Stimulated activated naive CD8-positive, alpha-beta T cell treated with anti-CD3 and anti-CD28 coated beads, Interleukin-15, Interleukin-2, amounts not matched to agents 100 U/mL and 50 U/mL, for 24 hours (primary cell): Measurements from ENCODE around the gene EHD4.

Experiments
- ATAC-seq: fragments of 150-1000 bp; cut with Tn5 transposase; one replicate; pipeline ENCODE4 v1.10.0; 2021
- DNase-seq: peaks from one replicate; pipeline ENCODE4 v3.0.0; 2021

The EHD4 gene

GRCh38 chr15:41972253-41973242 is at the start of gene EHD4:
TSS of gene EHD4 (minus strand) at chr15:41972557. CDS start at chr15:41972494, 63 bp downstream.
- ATAC-seq (peak; percentile 91), DNase-seq (peak; percentile 95)

GRCh38 chr15:42021593-42021992 is 49.2 kb upstream of the EHD4 start:
- DNase-seq (no peak), ATAC-seq (no peak)

GRCh38 chr15:42020713-42021273 is 48.4 kb upstream of the EHD4 start, which contains the start of gene PLA2G4E:
TSS of gene PLA2G4E (minus strand) at chr15:42021042. CDS start at chr15:42021030, 12 bp downstream.
- DNase-seq (no peak), ATAC-seq (no peak)

GRCh38 chr15:42018306-42019224 is 46.2 kb upstream of the EHD4 start:
- no peak for DNase-seq
- no peak for ATAC-seq

GRCh38 chr15:42016971-42017370 is 44.6 kb upstream of the EHD4 start:
- no peak for ATAC-seq
- DNase-seq, result no peak

GRCh38 chr15:42014406-42014805 is 42.0 kb upstream of the EHD4 start:
- DNase-seq (no peak), ATAC-seq (no peak)

GRCh38 chr15:42012928-42013482 is 40.6 kb upstream of the EHD4 start:
- no peak for DNase-seq
- ATAC-seq, result no peak

GRCh38 chr15:42012241-42012640 is 39.9 kb upstream of the EHD4 start:
- ATAC-seq, result no peak
- no peak for DNase-seq

GRCh38 chr15:42011074-42011473 is 38.7 kb upstream of the EHD4 start:
- ATAC-seq, result no peak
- DNase-seq, result no peak

- ATAC-seq (peak; percentile 69), DNase-seq (no peak)
Observed at GRCh38 chr15:42010434-42010833, 38.1 kb upstream of the EHD4 start.

- DNase-seq (no peak), ATAC-seq (no peak)
Observed at GRCh38 chr15:42009474-42009873, 37.1 kb upstream of the EHD4 start.

GRCh38 chr15:42009022-42009421 is 36.7 kb upstream of the EHD4 start:
- ATAC-seq, result no peak
- no peak for DNase-seq

- ATAC-seq, result no peak
- no peak for DNase-seq
Observed at GRCh38 chr15:42007386-42007785, 35.0 kb upstream of the EHD4 start.

- DNase-seq, result no peak
- no peak for ATAC-seq
Observed at GRCh38 chr15:42002333-42002732, 30.0 kb upstream of the EHD4 start.

- no peak for ATAC-seq
Observed at GRCh38 chr15:42001236-42001635, 28.9 kb upstream of the EHD4 start.

GRCh38 chr15:41999290-42000285 is 27.2 kb upstream of the EHD4 start:
- ATAC-seq (peak; percentile 84), DNase-seq (peak; percentile 12)

More at GRCh38 chr15:42001236-42001635, 28.9 kb upstream of the EHD4 start:
- DNase-seq, result no peak

GRCh38 chr15:41997845-41998244 is 25.5 kb upstream of the EHD4 start:
- ATAC-seq (no peak), DNase-seq (no peak)

GRCh38 chr15:41996921-41997592 is 24.7 kb upstream of the EHD4 start:
- ATAC-seq (no peak), DNase-seq (no peak)

- no peak for DNase-seq
- no peak for ATAC-seq
Observed at GRCh38 chr15:41996376-41996775, 24.0 kb upstream of the EHD4 start.

- DNase-seq (no peak), ATAC-seq (no peak)
Observed at GRCh38 chr15:41995476-41995855, 23.1 kb upstream of the EHD4 start.
